HEK293T (cell line): ENCODE data around the gene TAF11.

Experiments
- CTCF ChIA-PET: fragments of 350-600 bp; formaldehyde crosslinking; extraction: SDS; loops from one replicate; lab custom pipeline; 2021; ENCODE audit warnings: antibody characterized with exemption, inconsistent platforms; lab: Yijun Ruan, JAX
- POLR2A ChIA-PET: fragments of 350-600 bp; formaldehyde crosslinking; extraction: SDS; loops from one replicate; lab custom pipeline; 2020; ENCODE audit warnings: antibody characterized with exemption, inconsistent platforms; lab: Yijun Ruan, JAX
- DNase-seq: peaks from one replicate; pipeline ENCODE4 v3.0.0; 2012; ENCODE audit warnings: mixed read lengths; ENCODE audit errors: extremely low spot score
- ARNT ChIP-seq: fragments of 450-650 bp; IDR thresholded peaks from 2 replicates; pipeline ENCODE4 v1.6.1; 2017; ENCODE audit warnings: mild to moderate bottlenecking
- BHLHE40 ChIP-seq: fragments of 450-650 bp; IDR thresholded peaks from 2 replicates; pipeline ENCODE4 v1.6.1; 2016; ENCODE audit warnings: mild to moderate bottlenecking, moderate library complexity, borderline replicate concordance
- CTBP1 ChIP-seq: fragments of 450-650 bp; IDR thresholded peaks from 2 replicates; pipeline ENCODE4 v1.6.1; 2016; ENCODE audit warnings: borderline replicate concordance
- ELF4 ChIP-seq: fragments of 450-650 bp; IDR thresholded peaks from 2 replicates; pipeline ENCODE4 v1.6.1; 2017; ENCODE audit warnings: antibody characterized with exemption
- FOXA1 ChIP-seq: fragments of 450-650 bp; IDR thresholded peaks from 2 replicates; pipeline ENCODE4 v1.6.1; 2016; ENCODE audit warnings: mild to moderate bottlenecking
- FOXK2 ChIP-seq: fragments of 450-650 bp; IDR thresholded peaks from 2 replicates; pipeline ENCODE4 v1.6.1; 2016; ENCODE audit warnings: mild to moderate bottlenecking
- FOXM1 ChIP-seq: fragments of 450-650 bp; IDR thresholded peaks from 2 replicates; pipeline ENCODE4 v1.6.1; 2017; ENCODE audit warnings: mild to moderate bottlenecking, borderline replicate concordance
- HDGF ChIP-seq: fragments of 450-650 bp; IDR thresholded peaks from 2 replicates; pipeline ENCODE4 v1.6.1; 2017; ENCODE audit warnings: antibody characterized with exemption, borderline replicate concordance
- L3MBTL2 ChIP-seq: fragments of 450-650 bp; conservative IDR thresholded peaks from 2 replicates; pipeline ENCODE4 v1.6.1; 2016; ENCODE audit warnings: mild to moderate bottlenecking
- LEF1 ChIP-seq: fragments of 450-650 bp; IDR thresholded peaks from 2 replicates; pipeline ENCODE4 v1.6.1; 2017; ENCODE audit warnings: mild to moderate bottlenecking, borderline replicate concordance
- NFRKB ChIP-seq: fragments of 450-650 bp; IDR thresholded peaks from 2 replicates; pipeline ENCODE4 v1.6.1; 2016; ENCODE audit warnings: mild to moderate bottlenecking, moderate library complexity
- PKNOX1 ChIP-seq: fragments of 450-650 bp; IDR thresholded peaks from 2 replicates; pipeline ENCODE4 v1.6.1; 2016
- SP1 ChIP-seq: fragments of 450-650 bp; IDR thresholded peaks from 2 replicates; pipeline ENCODE4 v1.6.1; 2017
- SUZ12 ChIP-seq: fragments of 450-650 bp; IDR thresholded peaks from 2 replicates; pipeline ENCODE4 v1.6.1; 2016; ENCODE audit warnings: mild to moderate bottlenecking
- TARDBP ChIP-seq: fragments of 450-650 bp; IDR thresholded peaks from 2 replicates; pipeline ENCODE4 v1.6.1; 2016
- ZNF384 ChIP-seq: fragments of 450-650 bp; IDR thresholded peaks from 2 replicates; pipeline ENCODE4 v1.6.1; 2016

Gene TAF11

GRCh38 chr6:34867484-34867883, 20.4 kb downstream of the TAF11 start:
- DNase-seq: no peak
- no peak for TF ChIP-seq FOXA1
- TF ChIP-seq ELF4: no peak
- TF ChIP-seq CTBP1: no peak
- TF ChIP-seq L3MBTL2: no peak
- no peak for TF ChIP-seq FOXK2
- TF ChIP-seq HDGF: no peak
- TF ChIP-seq ARNT: no peak
- no peak for TF ChIP-seq NFRKB
- no peak for TF ChIP-seq SUZ12
- TF ChIP-seq FOXM1: no peak
- TF ChIP-seq PKNOX1: no peak
- TF ChIP-seq SP1: no peak
- no peak for TF ChIP-seq BHLHE40
- no peak for TF ChIP-seq TARDBP
- no peak for TF ChIP-seq LEF1
- no peak for TF ChIP-seq ZNF384
- CTCF ChIA-PET: no interaction called here
- POLR2A ChIA-PET: no interaction called here

- TF ChIP-seq NFRKB (no peak), PKNOX1 (no peak), ZNF384 (no peak), FOXA1 (no peak), HDGF (no peak), ELF4 (no peak), FOXK2 (no peak), LEF1 (no peak)
- no peak for DNase-seq
- POLR2A ChIA-PET: no interaction called here
- CTCF ChIA-PET: no interaction called here
These were observed 21.3 kb downstream of the TAF11 start for GRCh38 chr6:34866509-34866908.

GRCh38 chr6:34865107-34865506, 22.7 kb downstream of the TAF11 start:
- TF ChIP-seq ZNF384 (no peak), SUZ12 (no peak), TARDBP (no peak), ARNT (no peak), HDGF (no peak), FOXM1 (no peak), FOXK2 (no peak), LEF1 (no peak), CTBP1 (no peak), FOXA1 (no peak), NFRKB (no peak), BHLHE40 (no peak), SP1 (no peak), ELF4 (no peak), L3MBTL2 (no peak), PKNOX1 (no peak)
- ChIA-PET POLR2A (no interaction called here), CTCF (no interaction called here)
- DNase-seq: no peak

GRCh38 chr6:34864007-34864406, 23.8 kb downstream of the TAF11 start:
- DNase-seq: no peak
- TF ChIP-seq FOXM1 (no peak), BHLHE40 (no peak), PKNOX1 (no peak), ARNT (no peak), SUZ12 (no peak), FOXA1 (no peak), LEF1 (no peak), ZNF384 (no peak), TARDBP (no peak), ELF4 (no peak), NFRKB (no peak)
- POLR2A ChIA-PET: no interaction called here
- CTCF ChIA-PET: no interaction called here

GRCh38 chr6:34860776-34861175, 27.1 kb downstream of the TAF11 start:
- POLR2A ChIA-PET: no interaction called here
- CTCF ChIA-PET: no interaction called here
- no peak for TF ChIP-seq BHLHE40
- no peak for TF ChIP-seq ELF4
- no peak for TF ChIP-seq PKNOX1
- TF ChIP-seq FOXK2: no peak
- TF ChIP-seq NFRKB: no peak
- no peak for TF ChIP-seq SUZ12
- no peak for TF ChIP-seq SP1
- no peak for TF ChIP-seq L3MBTL2
- no peak for TF ChIP-seq FOXA1
- DNase-seq: no peak
